ENCODE measurements around the gene ING1.
A peak's percentile ranks its signal among the peaks of the same experiment; 100 is the strongest.
"Not testable (repeated sequence)": the region's sequence is repeated elsewhere in the genome, so short reads cannot be mapped to it uniquely, and the experiment has no call there.

The ING1 gene

GRCh38 chr13:110683921-110684320 lies 29.6 kb upstream of the ING1 start:
- H3K27me3 Mint-ChIP-seq: no peaks in the 10 kb centered on the region
- DNase-seq (ENCODE audit: low spot score in 2 of 2) (no peak), ATAC-seq (ENCODE audit: low read depth) (no peak)
- no peak overlapping the region for H3K27ac Mint-ChIP-seq
- peaks cover 22% of the 10 kb centered on the region for H3K36me3 Mint-ChIP-seq
- H3K9me3 Mint-ChIP-seq: no peaks in the 10 kb centered on the region
- H3K4me1 Mint-ChIP-seq: peaks cover 12% of the 10 kb centered on the region
- no peak overlapping the region for H3K4me3 Mint-ChIP-seq

GRCh38 chr13:110684388-110685056 lies 29.0 kb upstream of the ING1 start:
- H3K36me3 Mint-ChIP-seq: peaks cover 20% of the 10 kb centered on the region
- DNase-seq (ENCODE audit: low spot score in 2 of 2): no peak
- H3K4me3 Mint-ChIP-seq: no peak overlapping the region
- H3K27ac Mint-ChIP-seq: no peak overlapping the region
- no peaks in the 10 kb centered on the region for H3K9me3 Mint-ChIP-seq
- no peak for ATAC-seq (ENCODE audit: low read depth)
- peaks cover 9% of the 10 kb centered on the region for H3K4me1 Mint-ChIP-seq
- no peaks in the 10 kb centered on the region for H3K27me3 Mint-ChIP-seq

DNA sequence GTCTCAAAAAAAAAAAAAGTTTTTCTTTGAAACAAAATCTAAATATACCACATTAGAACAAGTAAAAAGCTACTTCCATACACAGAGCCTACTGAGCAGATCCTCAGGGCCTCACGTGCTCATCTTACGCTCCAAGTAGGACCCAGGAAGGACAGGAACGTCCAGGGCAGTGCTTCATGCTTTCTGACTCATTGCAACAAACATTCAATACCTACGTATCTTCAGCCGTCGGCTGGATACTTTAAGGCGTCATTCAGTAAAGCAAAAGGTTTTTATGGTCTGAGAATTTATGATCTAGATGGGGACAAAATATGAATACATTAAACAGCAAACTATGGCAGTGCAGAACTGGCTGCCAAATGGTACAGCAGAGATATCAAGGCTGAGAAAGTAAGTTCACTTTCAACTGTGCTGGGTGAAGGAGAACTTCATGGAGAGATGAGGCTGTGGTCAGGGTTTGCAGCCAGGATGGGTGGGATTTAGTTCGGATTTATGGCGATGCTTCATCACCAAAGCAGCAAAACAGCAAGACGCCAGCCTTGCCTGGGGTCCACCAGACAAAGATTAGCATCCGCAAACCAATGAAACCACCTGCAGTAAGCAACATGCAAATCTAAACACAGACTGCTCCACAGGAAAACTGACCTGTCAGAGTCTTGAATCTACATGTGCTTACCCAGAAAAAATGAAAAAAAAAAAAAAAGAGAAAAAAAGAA lies 28.0 kb upstream of the ING1 start:
- peak overlapping the region; percentile 52 for H3K27ac Mint-ChIP-seq
- ATAC-seq (ENCODE audit: low read depth) (no peak), DNase-seq (ENCODE audit: low spot score in 2 of 2) (no peak)
- peaks cover 18% of the 10 kb centered on the region for H3K36me3 Mint-ChIP-seq
- H3K4me3 Mint-ChIP-seq: no peak overlapping the region
- H3K4me1 Mint-ChIP-seq: peaks cover 5% of the 10 kb centered on the region
- no peaks in the 10 kb centered on the region for H3K27me3 Mint-ChIP-seq
- H3K9me3 Mint-ChIP-seq: no peaks in the 10 kb centered on the region

DNA sequence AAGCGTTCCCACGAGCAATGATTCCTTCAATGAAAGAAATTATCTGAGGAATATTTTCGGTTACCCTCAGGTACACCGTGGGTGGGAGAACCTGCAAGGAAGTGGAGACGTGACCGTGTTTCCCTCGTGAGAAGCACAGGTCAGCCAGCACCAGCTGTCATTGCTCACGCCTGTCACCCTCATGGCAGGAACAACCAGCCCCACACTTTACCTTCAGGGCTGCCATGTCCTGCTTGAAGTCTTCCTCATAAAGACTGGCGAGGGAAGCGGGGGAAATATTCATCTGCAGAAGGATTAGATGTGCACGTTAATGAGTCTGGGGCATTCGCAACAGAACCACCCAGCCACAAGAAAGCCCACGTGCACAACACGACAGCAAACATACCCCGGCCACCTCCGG lies 25.8 kb upstream of the ING1 start:
- ATAC-seq (ENCODE audit: low read depth): no peak
- peaks cover 2% of the 10 kb centered on the region for H3K4me1 Mint-ChIP-seq
- no peak overlapping the region for H3K4me3 Mint-ChIP-seq
- peaks cover 11% of the 10 kb centered on the region for H3K36me3 Mint-ChIP-seq
- H3K27ac Mint-ChIP-seq: no peak overlapping the region
- H3K9me3 Mint-ChIP-seq: no peaks in the 10 kb centered on the region
- DNase-seq (ENCODE audit: low spot score in 2 of 2): no peak
- H3K27me3 Mint-ChIP-seq: no peaks in the 10 kb centered on the region

- Mint-ChIP-seq H3K4me3 (no peak overlapping the region), H3K27ac (no peak overlapping the region), H3K27me3 (no peaks in the 10 kb centered on the region), H3K4me1 (peaks cover 2% of the 10 kb centered on the region), H3K36me3 (peaks cover 11% of the 10 kb centered on the region), H3K9me3 (no peaks in the 10 kb centered on the region)
- DNase-seq (ENCODE audit: low spot score in 2 of 2) (no peak), ATAC-seq (ENCODE audit: low read depth) (no peak)
These were observed 24.5 kb upstream of the ING1 start for GRCh38 chr13:110689041-110689440.

DNA sequence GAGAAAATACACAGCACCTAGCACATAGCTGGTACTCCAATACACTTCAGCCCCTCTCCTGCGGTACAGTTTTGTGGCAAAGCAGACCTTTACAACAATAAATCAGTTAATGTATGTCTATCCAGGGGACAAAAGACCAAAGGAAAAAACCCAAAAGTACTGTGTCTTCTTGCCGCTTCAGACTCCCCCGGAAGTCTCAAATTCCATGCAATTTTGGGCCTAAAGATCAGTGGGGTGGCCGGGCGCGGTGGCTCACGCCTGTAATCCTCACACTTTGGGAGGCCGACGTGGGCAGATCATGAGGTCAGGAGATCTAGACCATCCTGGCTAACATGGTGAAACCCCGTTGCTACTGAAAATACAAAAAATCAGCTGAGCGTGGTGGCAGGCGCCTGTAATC lies 23.8 kb upstream of the ING1 start:
- H3K27me3 Mint-ChIP-seq: no peaks in the 10 kb centered on the region
- H3K4me1 Mint-ChIP-seq: peaks cover 2% of the 10 kb centered on the region
- H3K36me3 Mint-ChIP-seq: peaks cover 11% of the 10 kb centered on the region
- no peak for ATAC-seq (ENCODE audit: low read depth)
- no peaks in the 10 kb centered on the region for H3K9me3 Mint-ChIP-seq
- no peak overlapping the region for H3K4me3 Mint-ChIP-seq
- no peak for DNase-seq (ENCODE audit: low spot score in 2 of 2)
- no peak overlapping the region for H3K27ac Mint-ChIP-seq

DNA sequence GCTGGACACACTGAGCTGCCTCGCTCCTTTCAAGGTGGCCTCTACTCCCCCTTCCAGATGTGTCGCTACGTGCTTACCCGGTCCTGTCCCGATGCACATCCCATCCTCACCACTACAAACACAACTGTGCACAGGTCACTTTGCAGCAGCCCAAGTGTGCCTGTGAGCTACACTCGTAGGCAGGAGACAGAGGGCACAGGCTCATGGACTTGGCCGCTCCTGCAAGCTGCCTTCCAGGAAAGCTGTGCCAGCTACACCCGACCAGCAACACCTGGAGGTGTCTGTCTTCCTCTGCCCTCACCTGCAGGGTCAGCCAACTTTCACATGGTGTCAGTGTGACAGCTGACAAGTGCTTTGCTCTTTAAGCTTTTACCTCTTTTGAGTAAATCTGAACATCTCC lies 23.0 kb upstream of the ING1 start:
- Mint-ChIP-seq H3K27ac (no peak overlapping the region), H3K4me3 (no peak overlapping the region), H3K27me3 (no peaks in the 10 kb centered on the region), H3K36me3 (peaks cover 9% of the 10 kb centered on the region), H3K4me1 (peaks cover 2% of the 10 kb centered on the region), H3K9me3 (no peaks in the 10 kb centered on the region)
- DNase-seq (ENCODE audit: low spot score in 2 of 2): no peak
- no peak for ATAC-seq (ENCODE audit: low read depth)

GRCh38 chr13:110695774-110696173 lies 17.7 kb upstream of the ING1 start:
- not testable (repeated sequence) for H3K4me3 Mint-ChIP-seq; ATAC-seq (ENCODE audit: low read depth); H3K9me3 Mint-ChIP-seq; H3K27ac Mint-ChIP-seq; H3K27me3 Mint-ChIP-seq; DNase-seq (ENCODE audit: low spot score in 2 of 2)
- Mint-ChIP-seq H3K36me3 (peaks cover 24% of the 10 kb centered on the region), H3K4me1 (peaks cover 19% of the 10 kb centered on the region)

- no peak for ATAC-seq (ENCODE audit: low read depth)
- Mint-ChIP-seq H3K27ac (peak overlapping the region; percentile 62), H3K36me3 (peaks cover 26% of the 10 kb centered on the region), H3K27me3 (no peaks in the 10 kb centered on the region), H3K4me3 (no peak overlapping the region), H3K4me1 (peaks cover 19% of the 10 kb centered on the region), H3K9me3 (no peaks in the 10 kb centered on the region)
- no peak for DNase-seq (ENCODE audit: low spot score in 2 of 2)
These were observed 16.7 kb upstream of the ING1 start for GRCh38 chr13:110696776-110697175.

GRCh38 chr13:110697842-110698241 lies 15.7 kb upstream of the ING1 start:
- H3K27me3 Mint-ChIP-seq: no peaks in the 10 kb centered on the region
- DNase-seq (ENCODE audit: low spot score in 2 of 2) (no peak), ATAC-seq (ENCODE audit: low read depth) (no peak)
- H3K36me3 Mint-ChIP-seq: peaks cover 31% of the 10 kb centered on the region
- H3K9me3 Mint-ChIP-seq: no peaks in the 10 kb centered on the region
- H3K4me1 Mint-ChIP-seq: peaks cover 27% of the 10 kb centered on the region
- peak overlapping the region; percentile 62 for H3K27ac Mint-ChIP-seq
- H3K4me3 Mint-ChIP-seq: no peak overlapping the region

DNA sequence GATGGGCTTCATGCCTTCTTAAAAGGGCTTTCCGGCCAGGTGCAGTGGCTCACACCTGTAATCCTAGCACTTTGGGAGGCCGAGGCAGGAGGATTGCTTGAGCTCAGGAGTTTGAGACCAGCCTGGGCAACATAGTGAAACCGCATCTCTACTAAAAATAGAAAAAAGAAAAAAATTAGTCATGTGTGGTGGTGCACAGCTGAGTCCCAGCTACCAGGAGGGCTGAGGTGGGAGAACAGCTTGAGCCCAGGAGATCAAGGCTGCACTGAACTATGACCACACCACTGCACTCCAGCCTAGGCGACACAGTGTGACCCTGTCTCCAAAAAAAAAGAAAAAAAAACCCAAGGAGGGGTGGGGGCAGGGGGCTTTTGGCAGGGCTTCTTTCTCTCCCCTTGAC lies 14.8 kb upstream of the ING1 start:
- Mint-ChIP-seq H3K4me3 (no peak overlapping the region), H3K36me3 (peaks cover 34% of the 10 kb centered on the region), H3K4me1 (peaks cover 32% of the 10 kb centered on the region), H3K27me3 (no peaks in the 10 kb centered on the region), H3K27ac (no peak overlapping the region), H3K9me3 (no peaks in the 10 kb centered on the region)
- ATAC-seq (ENCODE audit: low read depth) (no peak), DNase-seq (ENCODE audit: low spot score in 2 of 2) (no peak)

- no peak for ATAC-seq (ENCODE audit: low read depth)
- H3K4me1 Mint-ChIP-seq: peaks cover 33% of the 10 kb centered on the region
- no peaks in the 10 kb centered on the region for H3K9me3 Mint-ChIP-seq
- no peaks in the 10 kb centered on the region for H3K27me3 Mint-ChIP-seq
- no peak for DNase-seq (ENCODE audit: low spot score in 2 of 2)
- peaks cover 34% of the 10 kb centered on the region for H3K36me3 Mint-ChIP-seq
- no peak overlapping the region for H3K4me3 Mint-ChIP-seq
- H3K27ac Mint-ChIP-seq: peak overlapping the region; percentile 70
These were observed 14.1 kb upstream of the ING1 start for GRCh38 chr13:110699148-110700145.

- ATAC-seq (ENCODE audit: low read depth) (no peak), DNase-seq (ENCODE audit: low spot score in 2 of 2) (no peak)
- Mint-ChIP-seq H3K4me3 (no peak overlapping the region), H3K27ac (no peak overlapping the region), H3K36me3 (peaks cover 34% of the 10 kb centered on the region), H3K9me3 (no peaks in the 10 kb centered on the region), H3K27me3 (no peaks in the 10 kb centered on the region), H3K4me1 (peaks cover 33% of the 10 kb centered on the region)
These were observed 13.3 kb upstream of the ING1 start for GRCh38 chr13:110700186-110700585.

DNA sequence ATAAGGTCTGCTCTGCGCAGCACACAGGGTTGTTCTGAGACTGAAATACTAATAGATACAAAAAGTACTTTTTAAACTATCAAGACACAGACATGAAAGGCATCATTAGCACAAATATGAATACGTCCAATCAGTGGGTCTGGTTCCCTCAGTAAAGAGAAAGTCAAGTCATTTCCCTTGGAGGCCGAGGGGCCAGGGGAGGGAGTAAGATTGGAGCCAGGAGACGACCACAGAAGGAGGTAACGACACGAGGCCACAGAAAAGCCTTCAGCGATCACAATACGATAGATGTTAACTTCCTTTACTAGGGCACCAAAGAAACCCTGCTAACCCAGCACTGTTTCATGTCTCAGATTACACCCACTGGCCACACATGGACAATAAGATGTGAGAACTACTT lies 12.9 kb upstream of the ING1 start:
- Mint-ChIP-seq H3K27ac (no peak overlapping the region), H3K36me3 (peaks cover 32% of the 10 kb centered on the region), H3K4me3 (no peak overlapping the region), H3K4me1 (peaks cover 33% of the 10 kb centered on the region), H3K27me3 (no peaks in the 10 kb centered on the region), H3K9me3 (no peaks in the 10 kb centered on the region)
- no peak for DNase-seq (ENCODE audit: low spot score in 2 of 2)
- ATAC-seq (ENCODE audit: low read depth): no peak

Data from memory B cell (primary cell).